ENCODE measurements around the gene SLC36A3.
"Not testable (repeated sequence)": the region's sequence is repeated elsewhere in the genome, so short reads cannot be mapped to it uniquely, and the experiment has no call there.

The SLC36A3 gene

GRCh38 chr5:151251001-151251551 lies 52.5 kb downstream of the SLC36A3 start:
- H3K4me1 Mint-ChIP-seq (ENCODE audit: low read depth in 2 of 2), result peaks cover 34 to 37% of the 10 kb centered on the region in 2 donors
- peaks cover 18% of the 10 kb centered on the region for H3K36me3 Mint-ChIP-seq (ENCODE audit: insufficient read depth)
- H3K4me3 Mint-ChIP-seq, result peak overlapping the region; percentile 75 to 92
- H3K9me3 Mint-ChIP-seq, result no peaks in the 10 kb centered on the region
- ATAC-seq (replicated peaks), result no peak
- H3K27me3 Mint-ChIP-seq, result no peaks in the 10 kb centered on the region
- peak overlapping the region; percentile 89 for H3K27ac Mint-ChIP-seq
- peak in 2 of 3 experiments; percentile 25 to 26 for DNase-seq

GRCh38 chr5:151250346-151251000 lies 53.1 kb downstream of the SLC36A3 start:
- DNase-seq (no peak), ATAC-seq (replicated peaks) (no peak)
- peak overlapping the region; percentile 89 for H3K27ac Mint-ChIP-seq
- peaks cover 18% of the 10 kb centered on the region for H3K36me3 Mint-ChIP-seq (ENCODE audit: insufficient read depth)
- H3K27me3 Mint-ChIP-seq, result no peaks in the 10 kb centered on the region
- peak overlapping the region; percentile 75 to 92 for H3K4me3 Mint-ChIP-seq
- H3K4me1 Mint-ChIP-seq (ENCODE audit: low read depth in 2 of 2), result peaks cover 30 to 34% of the 10 kb centered on the region in 2 donors
- no peaks in the 10 kb centered on the region for H3K9me3 Mint-ChIP-seq

GRCh38 chr5:151249281-151249680 lies 54.3 kb downstream of the SLC36A3 start:
- H3K27me3 Mint-ChIP-seq, result no peaks in the 10 kb centered on the region
- H3K4me3 Mint-ChIP-seq, result no peak overlapping the region

DNA sequence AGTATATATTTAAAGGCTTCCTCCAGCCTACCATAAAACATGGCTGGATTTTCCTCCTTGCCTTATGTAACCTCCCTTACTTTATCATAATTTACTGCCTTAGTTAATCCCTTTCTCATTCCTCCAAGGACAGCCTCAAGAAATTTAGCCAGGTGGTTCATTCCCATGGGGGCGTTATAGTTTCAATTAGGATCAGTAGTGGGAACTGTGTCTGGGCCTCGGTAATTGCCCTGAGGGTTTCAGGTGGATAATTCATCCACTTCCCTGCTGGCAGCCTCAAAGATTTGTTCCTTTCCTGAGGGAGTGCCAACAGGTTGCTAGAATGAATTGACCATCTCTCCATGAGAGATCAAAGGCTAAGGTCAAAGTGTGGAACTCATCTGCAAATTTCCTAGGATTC lies 54.9 kb downstream of the SLC36A3 start:
- no peak for ATAC-seq (replicated peaks)
- no peak for DNase-seq

More at GRCh38 chr5:151249281-151249680, 54.3 kb downstream of the SLC36A3 start:
- peaks cover 18% of the 10 kb centered on the region for H3K36me3 Mint-ChIP-seq (ENCODE audit: insufficient read depth)
- DNase-seq (no peak), ATAC-seq (replicated peaks) (no peak)
- H3K27ac Mint-ChIP-seq, result no peak overlapping the region
- no peaks in the 10 kb centered on the region for H3K9me3 Mint-ChIP-seq
- H3K4me1 Mint-ChIP-seq (ENCODE audit: low read depth in 2 of 2), result peaks cover 29 to 37% of the 10 kb centered on the region in 2 donors

DNA sequence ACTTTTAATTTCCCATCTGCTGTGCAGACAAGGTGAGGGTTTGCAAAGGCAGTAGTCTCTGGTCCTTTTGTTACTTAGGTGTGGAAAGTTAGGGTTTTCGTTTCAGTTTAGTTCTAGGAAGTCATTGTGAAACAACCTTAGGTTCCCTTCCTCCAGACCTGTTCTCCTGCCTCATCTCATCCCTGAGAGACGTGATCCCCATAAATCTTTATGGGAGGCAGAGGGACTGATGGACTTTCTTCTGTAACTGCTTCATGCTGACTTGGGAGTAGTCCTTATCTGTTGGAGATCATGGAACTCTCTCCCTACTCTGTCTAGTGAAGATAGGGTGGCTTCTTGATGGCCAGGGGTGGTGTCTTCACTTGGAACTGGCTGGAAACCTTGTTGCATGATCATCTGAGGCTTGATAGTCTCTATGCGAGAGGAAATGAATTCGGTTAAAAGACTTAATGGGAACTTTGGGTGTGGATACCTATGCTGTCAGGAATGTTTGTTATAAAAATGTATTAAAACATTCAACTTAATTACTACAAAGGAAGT lies 57.8 kb downstream of the SLC36A3 start:
- no peak for DNase-seq
- Mint-ChIP-seq H3K4me3 (no peak overlapping the region), H3K27me3 (no peaks in the 10 kb centered on the region), H3K27ac (no peak overlapping the region), H3K36me3 (ENCODE audit: insufficient read depth) (peaks cover 3% of the 10 kb centered on the region), H3K4me1 (ENCODE audit: low read depth in 2 of 2) (peaks cover 18 to 22% of the 10 kb centered on the region in 2 donors), H3K9me3 (no peaks in the 10 kb centered on the region)
- ATAC-seq (replicated peaks), result no peak

More for the DNA sequence above, 54.9 kb downstream of the SLC36A3 start:
- Mint-ChIP-seq H3K27me3 (no peaks in the 10 kb centered on the region), H3K27ac (no peak overlapping the region), H3K4me1 (ENCODE audit: low read depth in 2 of 2) (peaks cover 29 to 39% of the 10 kb centered on the region in 2 donors), H3K36me3 (ENCODE audit: insufficient read depth) (peaks cover 16% of the 10 kb centered on the region), H3K4me3 (peak overlapping the region in 1 of 2 donors; percentile 28), H3K9me3 (no peaks in the 10 kb centered on the region)

DNA sequence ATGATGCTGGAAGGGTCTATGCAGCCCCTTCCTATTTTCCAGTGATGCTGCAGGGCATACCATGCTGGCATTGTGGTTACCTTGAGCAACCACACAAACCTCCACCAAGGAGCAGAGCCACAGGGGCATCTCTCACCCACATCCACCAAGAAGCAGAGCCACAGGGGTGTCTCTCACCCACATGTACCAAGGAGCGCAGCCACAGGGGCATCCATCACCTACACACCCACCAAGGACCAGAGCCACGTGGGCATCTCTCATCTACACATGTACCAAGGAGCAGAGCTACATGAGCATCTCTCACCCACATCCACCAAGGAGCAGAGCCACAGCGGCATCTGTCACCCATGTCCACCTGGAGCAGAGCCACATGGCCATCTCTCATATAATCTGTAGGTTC lies 59.4 kb downstream of the SLC36A3 start:
- Mint-ChIP-seq H3K4me1 (ENCODE audit: low read depth in 2 of 2) (peaks cover 11 to 16% of the 10 kb centered on the region in 2 donors), H3K27ac (no peak overlapping the region), H3K4me3 (no peak overlapping the region), H3K36me3 (ENCODE audit: insufficient read depth) (no peaks in the 10 kb centered on the region), H3K9me3 (no peaks in the 10 kb centered on the region), H3K27me3 (no peaks in the 10 kb centered on the region)
- peak; percentile 85 for ATAC-seq (replicated peaks)
- no peak for DNase-seq

GRCh38 chr5:151243564-151243963 lies 60.0 kb downstream of the SLC36A3 start:
- DNase-seq (no peak), ATAC-seq (replicated peaks) (no peak)
- peak overlapping the region in 1 of 2 donors; percentile 41 for H3K27ac Mint-ChIP-seq
- H3K36me3 Mint-ChIP-seq (ENCODE audit: insufficient read depth), result no peaks in the 10 kb centered on the region
- H3K27me3 Mint-ChIP-seq, result no peaks in the 10 kb centered on the region
- H3K4me3 Mint-ChIP-seq, result no peak overlapping the region
- no peaks in the 10 kb centered on the region for H3K9me3 Mint-ChIP-seq
- H3K4me1 Mint-ChIP-seq (ENCODE audit: low read depth in 2 of 2), result peaks cover 11% of the 10 kb centered on the region in 2 donors

GRCh38 chr5:151243127-151243526 lies 60.4 kb downstream of the SLC36A3 start:
- Mint-ChIP-seq H3K36me3 (ENCODE audit: insufficient read depth) (no peaks in the 10 kb centered on the region), H3K4me3 (no peak overlapping the region), H3K27ac (peak overlapping the region in 1 of 2 donors; percentile 41), H3K4me1 (ENCODE audit: low read depth in 2 of 2) (peaks cover 11 to 12% of the 10 kb centered on the region in 2 donors), H3K27me3 (no peaks in the 10 kb centered on the region), H3K9me3 (no peaks in the 10 kb centered on the region)
- DNase-seq (no peak), ATAC-seq (replicated peaks) (no peak)

- no peak overlapping the region for H3K27ac Mint-ChIP-seq
- ATAC-seq (replicated peaks) (no peak), DNase-seq (no peak)
- H3K4me3 Mint-ChIP-seq, result no peak overlapping the region
- no peaks in the 10 kb centered on the region for H3K27me3 Mint-ChIP-seq
- H3K9me3 Mint-ChIP-seq, result no peaks in the 10 kb centered on the region
- H3K4me1 Mint-ChIP-seq (ENCODE audit: low read depth in 2 of 2), result peaks cover 11 to 13% of the 10 kb centered on the region in 2 donors
- peaks cover 5% of the 10 kb centered on the region for H3K36me3 Mint-ChIP-seq (ENCODE audit: insufficient read depth)
These were observed 62.5 kb downstream of the SLC36A3 start for GRCh38 chr5:151240924-151241635.

GRCh38 chr5:151240268-151240835 lies 63.2 kb downstream of the SLC36A3 start:
- H3K9me3 Mint-ChIP-seq, H3K27ac Mint-ChIP-seq: not testable (repeated sequence)

GRCh38 chr5:151239237-151239861 lies 64.2 kb downstream of the SLC36A3 start:
- DNase-seq (peak in 1 of 3 experiments; percentile 28), ATAC-seq (replicated peaks) (peak; percentile 57)
- peak overlapping the region in 1 of 2 donors; percentile 33 for H3K4me3 Mint-ChIP-seq
- peaks cover 12 to 18% of the 10 kb centered on the region in 2 donors for H3K4me1 Mint-ChIP-seq (ENCODE audit: low read depth in 2 of 2)
- H3K27me3 Mint-ChIP-seq, result no peaks in the 10 kb centered on the region
- no peaks in the 10 kb centered on the region for H3K9me3 Mint-ChIP-seq
- H3K27ac Mint-ChIP-seq, result no peak overlapping the region
- H3K36me3 Mint-ChIP-seq (ENCODE audit: insufficient read depth), result peaks cover 5% of the 10 kb centered on the region

More at GRCh38 chr5:151240268-151240835, 63.2 kb downstream of the SLC36A3 start:
- H3K4me1 Mint-ChIP-seq (ENCODE audit: low read depth in 2 of 2), result peaks cover 11 to 13% of the 10 kb centered on the region in 2 donors
- H3K27me3 Mint-ChIP-seq; DNase-seq; H3K4me3 Mint-ChIP-seq; ATAC-seq (replicated peaks); H3K36me3 Mint-ChIP-seq (ENCODE audit: insufficient read depth): not testable (repeated sequence)

DNA sequence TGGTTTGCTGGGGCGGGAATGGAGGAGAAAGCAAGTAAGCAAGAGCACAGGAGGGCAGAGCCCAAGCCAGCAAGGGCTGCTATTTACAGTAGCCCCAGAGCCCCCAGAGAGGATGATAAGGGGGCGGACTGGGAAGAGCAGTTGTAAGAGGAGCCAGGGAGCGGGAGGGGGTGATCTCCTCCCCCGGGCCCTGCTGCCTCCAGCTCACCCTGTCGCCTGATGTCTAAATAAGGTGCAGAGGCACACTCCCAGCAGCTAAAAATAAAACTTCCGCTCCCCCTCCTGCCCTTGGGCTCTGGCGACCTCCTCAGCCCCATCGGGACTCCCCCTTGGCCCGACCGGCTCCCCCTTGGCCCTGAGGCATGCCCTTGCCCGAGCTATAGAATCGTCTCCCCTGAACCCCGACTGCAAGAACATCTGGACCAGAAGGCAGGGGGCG lies 65.2 kb downstream of the SLC36A3 start:
- no peaks in the 10 kb centered on the region for H3K27me3 Mint-ChIP-seq
- ATAC-seq (replicated peaks) (peak; percentile 28), DNase-seq (no peak)
- peaks cover 5% of the 10 kb centered on the region for H3K36me3 Mint-ChIP-seq (ENCODE audit: insufficient read depth)
- no peak overlapping the region for H3K27ac Mint-ChIP-seq
- H3K4me1 Mint-ChIP-seq (ENCODE audit: low read depth in 2 of 2), result peaks cover 6 to 12% of the 10 kb centered on the region in 2 donors
- H3K4me3 Mint-ChIP-seq, result peak overlapping the region; percentile 29 to 49
- H3K9me3 Mint-ChIP-seq, result no peaks in the 10 kb centered on the region

DNA sequence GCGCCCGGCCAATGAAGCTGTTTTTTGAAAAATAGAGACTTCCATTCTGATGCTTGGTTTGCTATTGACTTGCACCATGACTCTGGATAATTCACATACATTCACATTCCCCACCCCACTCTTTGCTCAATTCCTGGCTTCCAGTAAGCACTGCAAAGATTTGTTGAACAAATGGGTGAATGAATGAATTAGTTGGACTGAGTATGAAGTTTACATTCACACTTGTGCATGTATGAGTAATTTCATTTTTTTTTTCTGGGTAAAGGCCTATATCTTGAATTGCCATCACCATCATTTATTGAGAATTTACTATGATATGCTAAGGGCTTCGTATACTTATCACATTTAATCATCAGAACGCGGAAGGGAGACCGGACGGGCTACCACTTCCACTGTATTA lies 65.9 kb downstream of the SLC36A3 start:
- H3K36me3 Mint-ChIP-seq (ENCODE audit: insufficient read depth), result peaks cover 5% of the 10 kb centered on the region
- H3K4me3 Mint-ChIP-seq, result peak overlapping the region; percentile 29 to 49
- H3K27me3 Mint-ChIP-seq, result no peaks in the 10 kb centered on the region
- no peak overlapping the region for H3K27ac Mint-ChIP-seq
- DNase-seq (no peak), ATAC-seq (replicated peaks) (no peak)
- H3K4me1 Mint-ChIP-seq (ENCODE audit: low read depth in 2 of 2), result peaks cover 8 to 12% of the 10 kb centered on the region in 2 donors
- no peaks in the 10 kb centered on the region for H3K9me3 Mint-ChIP-seq
